ENCODE measurements around the gene CLASRP. TPM values are rescaled to one million over a fixed set of nuclear protein-coding genes. Genes with fewer than 3 reads are reported as not detected.

The CLASRP gene
- total RNA-seq, 1 experiment from 2014 or later = 88.0 TPM

GRCh38 chr19:45020071-45020470 is 18.8 kb upstream of the CLASRP start (continued):
- TF ChIP-seq ZBTB43 (CRISPR knock-in tag; IDR thresholded peaks at IDR 0.05) (no peak), ESRRA (CRISPR knock-in tag; IDR thresholded peaks at IDR 0.05; ENCODE audit: borderline replicate concordance) (no peak), ARID4B (CRISPR knock-in tag; IDR thresholded peaks at IDR 0.05; ENCODE audit: borderline replicate concordance) (no peak), CREM (CRISPR knock-in tag; IDR thresholded peaks at IDR 0.05) (no peak), FOXJ3 (CRISPR knock-in tag; IDR thresholded peaks at IDR 0.05; ENCODE audit: borderline replicate concordance) (no peak), ZNF512 (CRISPR knock-in tag; IDR thresholded peaks at IDR 0.05; ENCODE audit: borderline replicate concordance) (no peak), ZBTB21 (CRISPR knock-in tag; IDR thresholded peaks at IDR 0.05; ENCODE audit: borderline replicate concordance) (no peak), ELF4 (CRISPR knock-in tag; IDR thresholded peaks at IDR 0.05; ENCODE audit: low read depth) (no peak), TEAD1 (CRISPR knock-in tag; IDR thresholded peaks at IDR 0.05) (no peak)

GRCh38 chr19:45021971-45022370 is 16.9 kb upstream of the CLASRP start:
- TF ChIP-seq KAT7 (CRISPR knock-in tag; IDR thresholded peaks at IDR 0.05; ENCODE audit: borderline replicate concordance) (no peak), ZNF232 (CRISPR knock-in tag; IDR thresholded peaks at IDR 0.05) (no peak), PRRX2 (CRISPR knock-in tag; IDR thresholded peaks at IDR 0.05) (no peak), GTF2I (CRISPR knock-in tag; conservative IDR thresholded peaks at IDR 0.05) (no peak)
- no peaks in the 10 kb centered on the region for H3K9me3 Mint-ChIP-seq
- ChIA-PET POLR2A (interaction anchor here (0.6 kb wide), 1 partner anchor 93 kb away, joined by 3 read pairs; no protein-coding TSS in a partner anchor), CTCF (interaction anchor here (1.6 kb wide), 1 partner anchor 38 kb away, joined by 5 read pairs; no protein-coding TSS in a partner anchor)
- peaks cover 8% of the 10 kb centered on the region for H3K4me1 Mint-ChIP-seq
- peak overlapping the region; percentile 36; the same call in 1 of the 2 replicates for H3K27ac Mint-ChIP-seq
- no peaks in the 10 kb centered on the region; the same call in 1 of the 2 replicates for H3K27me3 Mint-ChIP-seq (ENCODE audit: low read depth)
- no peak for DNase-seq (ENCODE audit: low spot score)
- H3K4me3 Mint-ChIP-seq = no peak overlapping the region
- no peak for ATAC-seq
- no peaks in the 10 kb centered on the region for H3K36me3 Mint-ChIP-seq

GRCh38 chr19:45023048-45023447 is 15.8 kb upstream of the CLASRP start:
- POLR2A ChIA-PET = no interaction called here
- CTCF ChIA-PET = interaction anchor here (1.7 kb wide), 1 partner anchor 37 kb away, joined by 4 read pairs; no protein-coding TSS in a partner anchor
- ATAC-seq = no peak
- H3K4me1 Mint-ChIP-seq = peaks cover 8% of the 10 kb centered on the region
- H3K27ac Mint-ChIP-seq = no peak overlapping the region
- peaks cover 4% of the 10 kb centered on the region for H3K9me3 Mint-ChIP-seq
- TF ChIP-seq ZNF219 (CRISPR knock-in tag; IDR thresholded peaks at IDR 0.05; ENCODE audit: borderline replicate concordance) = no peak
- no peak for TF ChIP-seq AR (CRISPR knock-in tag; IDR thresholded peaks at IDR 0.05)
- H3K27me3 Mint-ChIP-seq (ENCODE audit: low read depth) = no peaks in the 10 kb centered on the region; the same call in 1 of the 2 replicates
- 0 out of 2 replicates have a peak, but pooled peaks cover 3% of the 10 kb centered on the region for H3K36me3 Mint-ChIP-seq
- no peak overlapping the region for H3K4me3 Mint-ChIP-seq
- DNase-seq (ENCODE audit: low spot score) = no peak
